Colonic mucosa (tissue), 4 donors: Measurements from ENCODE around the gene ZKSCAN4. TPM values are rescaled to one million over a fixed set of nuclear protein-coding genes. Genes with fewer than 3 reads are reported as not detected.

Experiments
- DNase-seq: peaks from one replicate; pipeline ENCODE4 v3.0.0-alpha.2; 2020
- H3K27ac ChIP-seq: fragments of 200-600 bp; one replicate; pipeline ENCODE4 v1.8.0; 2021
- H3K27me3 ChIP-seq: fragments of 200-600 bp; one replicate; pipeline ENCODE4 v1.8.0; 2021
- H3K36me3 ChIP-seq: fragments of 200-600 bp; one replicate; pipeline ENCODE4 v1.8.0; 2021
- H3K4me1 ChIP-seq: fragments of 200-600 bp; one replicate; pipeline ENCODE4 v1.8.0; 2021; ENCODE audit warnings: mild to moderate bottlenecking
- H3K4me3 ChIP-seq: fragments of 200-600 bp; one replicate; pipeline ENCODE4 v1.8.0; 2021
- H3K9ac ChIP-seq, 2 donors: one replicate each; pipeline ENCODE4 v1.7.0; 2013; ENCODE audit warnings: control low read depth in 2 of 2, low read depth in 2 of 2, low read length in 2 of 2
- H3K9me3 ChIP-seq: fragments of 200-600 bp; one replicate; pipeline ENCODE4 v1.8.0; 2021
- CTCF ChIP-seq: fragments of 200-600 bp; IDR thresholded peaks from one replicate; pipeline ENCODE4 v1.8.0; 2022; ENCODE audit warnings: antibody characterized with exemption, mild to moderate bottlenecking
- intact Hi-C: fragments of 100-400 bp; cut with DNase I; formaldehyde crosslinking; loops from one replicate; pipeline ENCODE4 v1.14.1; 2022
- total RNA-seq, 2 donors: library from RNA; stranded (reverse); fragmentation: NEBNext Ultra II Directional in 1 of 2; extraction: Animal tissue kit (Norgen Biotek cat#: 25700) in 1 of 2; gene quantifications; one replicate each; pipeline ENCODE4 v1.2.1, GENCODE V29; 2021
- donor health status: healthy.
- donor health status: DM: no; HTN: no; CAD: no.
- donor health status: DM: no; HTN: no; CAD: no.

ZKSCAN4 gene
- total RNA-seq, 2 donors from 2014 or later: 4.9 to 5.2 TPM

DNA sequence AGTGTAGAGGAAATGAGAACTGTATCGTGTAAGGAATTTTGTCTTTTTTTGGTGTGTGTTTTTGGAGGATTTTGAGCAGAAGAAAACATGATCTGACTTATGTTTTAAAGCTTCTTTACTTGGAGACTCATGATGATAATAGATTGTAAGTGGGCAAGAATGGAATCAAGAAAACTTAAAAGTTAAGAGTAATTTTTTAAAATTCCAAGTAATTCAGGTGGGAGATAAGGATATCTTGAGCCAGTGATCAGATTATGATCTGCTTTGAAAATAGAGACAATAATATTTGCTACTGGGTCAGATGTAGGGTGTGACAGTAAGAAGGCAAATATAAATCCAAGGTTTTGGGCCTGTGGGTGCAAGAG lies 15.6 kb upstream of the ZKSCAN4 start:
- DNase-seq: no peak
- Histone ChIP-seq H3K36me3 (no peaks in the 10 kb centered on the region), H3K27ac (peak overlapping the region; percentile 65), H3K4me3 (peak overlapping the region; percentile 82), H3K9ac (peak overlapping the region; percentile 75 to 78), H3K4me1 (no peaks in the 10 kb centered on the region), H3K27me3 (no peaks in the 10 kb centered on the region), H3K9me3 (no peaks in the 10 kb centered on the region)
- intact Hi-C loops: no loop called here
- TF ChIP-seq CTCF: no peak

DNA sequence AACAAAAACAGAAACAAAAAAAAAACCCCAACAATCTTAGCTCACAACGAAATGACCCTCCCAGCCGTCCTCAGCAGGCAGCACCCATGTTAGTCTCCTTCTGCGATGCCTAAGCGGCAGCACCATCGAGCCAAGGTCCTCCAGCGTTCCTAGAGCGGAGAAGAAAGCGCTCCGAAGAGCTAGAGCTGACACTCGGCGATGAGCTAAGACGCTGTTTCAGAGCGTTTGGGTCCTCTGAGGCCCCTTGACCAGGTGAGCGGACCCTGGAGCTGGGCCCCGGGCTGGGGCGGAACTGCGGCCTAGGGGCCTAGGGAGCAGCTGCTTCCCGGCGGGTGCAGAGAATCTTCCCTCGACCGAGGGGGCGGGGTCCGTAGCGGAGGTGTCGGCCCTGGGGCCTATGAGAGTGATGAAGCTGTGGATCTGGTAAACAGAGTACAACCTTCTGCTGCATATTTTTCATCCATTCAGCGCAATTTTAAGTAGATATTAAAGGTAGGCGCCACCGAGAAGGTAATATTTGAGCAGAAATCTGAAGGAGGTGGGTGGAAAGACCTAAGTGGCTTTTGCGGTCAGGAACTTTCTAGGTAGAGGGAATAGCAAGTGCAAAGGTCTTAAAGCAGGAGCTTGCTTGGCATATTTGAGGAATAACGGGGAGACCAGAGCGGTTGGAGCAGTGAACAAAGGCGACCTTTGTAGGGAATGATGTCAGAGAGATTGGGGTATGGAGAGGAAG lies 15.1 kb upstream of the ZKSCAN4 start, which contains the start of gene ZSCAN26:
Gene ZSCAN26 (plus strand): TSS at position 182 of the 733 bp plus-strand sequence. CDS start 4,777 bp downstream, outside the sequence.
- Histone ChIP-seq H3K4me1 (no peaks in the 10 kb centered on the region), H3K36me3 (no peaks in the 10 kb centered on the region), H3K9ac (peak within 1 kb of the TSS; percentile 75 to 78), H3K27me3 (no peaks in the 10 kb centered on the region), H3K4me3 (peak within 1 kb of the TSS; percentile 82), H3K9me3 (no peaks in the 10 kb centered on the region), H3K27ac (peak within 1 kb of the TSS; percentile 65)
- DNase-seq: peak; percentile 86
- intact Hi-C loops: no loop called here
- TF ChIP-seq CTCF: no peak

DNA sequence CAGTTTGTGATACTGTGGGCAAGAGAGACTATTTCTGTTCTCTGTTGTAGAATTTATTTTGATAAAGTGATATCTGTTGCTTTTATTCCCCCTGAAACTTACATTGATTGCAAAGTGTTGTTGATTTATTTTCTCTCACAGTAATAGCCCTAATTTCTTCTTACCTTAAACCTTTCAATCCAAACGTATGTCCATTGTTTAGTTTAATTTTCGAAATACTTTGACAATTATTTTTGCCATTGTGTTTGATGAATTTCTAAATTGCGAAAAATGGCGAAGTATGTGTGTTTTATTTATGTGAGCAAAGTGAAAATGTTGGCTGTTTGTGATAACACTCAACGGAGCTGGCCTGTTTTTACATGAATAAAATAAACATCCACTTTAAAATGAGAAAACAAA lies 14.5 kb upstream of the ZKSCAN4 start:
- Histone ChIP-seq H3K4me1 (no peaks in the 10 kb centered on the region), H3K27me3 (no peaks in the 10 kb centered on the region), H3K27ac (peak overlapping the region; percentile 65), H3K36me3 (no peaks in the 10 kb centered on the region), H3K4me3 (peak overlapping the region; percentile 82), H3K9ac (peak overlapping the region in 1 of 2 donors; percentile 78), H3K9me3 (no peaks in the 10 kb centered on the region)
- no peak for DNase-seq
- intact Hi-C loops: no loop called here
- no peak for TF ChIP-seq CTCF

GRCh38 chr6:28264834-28265401 lies 12.8 kb upstream of the ZKSCAN4 start:
- Histone ChIP-seq H3K36me3 (no peaks in the 10 kb centered on the region), H3K9me3 (no peaks in the 10 kb centered on the region), H3K4me3 (no peak overlapping the region), H3K4me1 (no peaks in the 10 kb centered on the region), H3K27me3 (no peaks in the 10 kb centered on the region), H3K27ac (no peak overlapping the region), H3K9ac (no peak overlapping the region)
- intact Hi-C loops: loop anchor here (5.0 kb wide), 1 partner anchor 67 kb away; no protein-coding TSS in a partner anchor
- TF ChIP-seq CTCF: no peak
- no peak for DNase-seq

- TF ChIP-seq CTCF: no peak
- intact Hi-C loops: loop anchor here (5.0 kb wide), 1 partner anchor 68 kb away; no protein-coding TSS in a partner anchor
- H3K9ac ChIP-seq: no peak overlapping the region
- DNase-seq: no peak
- no peak overlapping the region for H3K4me3 ChIP-seq
- no peaks in the 10 kb centered on the region for H3K9me3 ChIP-seq
- no peaks in the 10 kb centered on the region for H3K4me1 ChIP-seq
- H3K36me3 ChIP-seq: no peaks in the 10 kb centered on the region
- no peaks in the 10 kb centered on the region for H3K27me3 ChIP-seq
- H3K27ac ChIP-seq: no peak overlapping the region
Observed at GRCh38 chr6:28263922-28264321, 11.9 kb upstream of the ZKSCAN4 start.
